H1 (cell line): ENCODE data around the gene ODAD3.

Experiments
- MAX ChIP-seq: IDR thresholded peaks from 2 replicates; pipeline ENCODE4 v1.6.1; 2012; ENCODE audit warnings: inconsistent platforms
- POLR2A ChIP-seq, 2 experiments: IDR thresholded peaks; 1 replicate in 1 of 2; 2 replicates in 1 of 2; pipeline ENCODE4 v1.6.1; 2011; ENCODE audit warnings: low read depth in 2 of 2, low read length in 2 of 2, mild to moderate bottlenecking in 2 of 2; ENCODE audit errors: control extremely low read depth in 1 of 2
- POLR2AphosphoS5 ChIP-seq: IDR thresholded peaks from 2 replicates; pipeline ENCODE4 v1.6.1; 2011; ENCODE audit warnings: low read depth, low read length
- RBBP5 ChIP-seq: IDR thresholded peaks from 2 replicates; pipeline ENCODE4 v1.7.1; 2012; ENCODE audit warnings: low read depth, mild to moderate bottlenecking, inconsistent platforms, low read length, moderate library complexity, borderline replicate concordance
- RFX5 ChIP-seq: IDR thresholded peaks from 2 replicates; pipeline ENCODE4 v1.6.1; 2011; ENCODE audit warnings: low read depth, low read length, improper control_type of control experiment, borderline replicate concordance
- RNF2 ChIP-seq: fragments of 200-900, 300-1000 bp; sonication (generic); IDR thresholded peaks from 2 replicates; pipeline ENCODE4 v1.7.1; 2016; ENCODE audit warnings: borderline replicate concordance, low read depth, mild to moderate bottlenecking, antibody characterized with exemption, low read length; ENCODE audit not compliant: poor library complexity, severe bottlenecking; ENCODE audit errors: missing control alignments
- SP2 ChIP-seq: IDR thresholded peaks from 2 replicates; pipeline ENCODE4 v1.6.1; 2012; ENCODE audit warnings: mild to moderate bottlenecking, low read length, inconsistent platforms
- YY1 ChIP-seq: IDR thresholded peaks from 2 replicates; pipeline ENCODE4 v1.6.1; 2011; ENCODE audit warnings: low read depth, mild to moderate bottlenecking, low read length
- TF ChIP-seq, protein P1 (sequence below), 3 experiments: IDR thresholded peaks; 1 replicate in 2 of 3; 2 replicates in 1 of 3; pipeline versions ENCODE4 v1.5.1 to v1.6.1; 2011; ENCODE audit warnings: low read length in 3 of 3, mild to moderate bottlenecking in 3 of 3, inconsistent platforms in 2 of 3, low read depth in 1 of 3, moderate library complexity in 1 of 3; ENCODE audit not compliant: insufficient read depth in 1 of 3; ENCODE audit errors: control extremely low read depth in 1 of 3

- TF ChIP-seq RBBP5 (no peak), RFX5 (no peak), POLR2AphosphoS5 (no peak), MAX (no peak), POLR2A (IDR thresholded peaks at IDR 0.05; ENCODE audit: control extremely low read depth in 1 of 2, low read depth in 2 of 2, low read length in 2 of 2) (no peak), YY1 (no peak), SP2 (no peak), RNF2 (no peak)
- TF ChIP-seq, protein P1, sequence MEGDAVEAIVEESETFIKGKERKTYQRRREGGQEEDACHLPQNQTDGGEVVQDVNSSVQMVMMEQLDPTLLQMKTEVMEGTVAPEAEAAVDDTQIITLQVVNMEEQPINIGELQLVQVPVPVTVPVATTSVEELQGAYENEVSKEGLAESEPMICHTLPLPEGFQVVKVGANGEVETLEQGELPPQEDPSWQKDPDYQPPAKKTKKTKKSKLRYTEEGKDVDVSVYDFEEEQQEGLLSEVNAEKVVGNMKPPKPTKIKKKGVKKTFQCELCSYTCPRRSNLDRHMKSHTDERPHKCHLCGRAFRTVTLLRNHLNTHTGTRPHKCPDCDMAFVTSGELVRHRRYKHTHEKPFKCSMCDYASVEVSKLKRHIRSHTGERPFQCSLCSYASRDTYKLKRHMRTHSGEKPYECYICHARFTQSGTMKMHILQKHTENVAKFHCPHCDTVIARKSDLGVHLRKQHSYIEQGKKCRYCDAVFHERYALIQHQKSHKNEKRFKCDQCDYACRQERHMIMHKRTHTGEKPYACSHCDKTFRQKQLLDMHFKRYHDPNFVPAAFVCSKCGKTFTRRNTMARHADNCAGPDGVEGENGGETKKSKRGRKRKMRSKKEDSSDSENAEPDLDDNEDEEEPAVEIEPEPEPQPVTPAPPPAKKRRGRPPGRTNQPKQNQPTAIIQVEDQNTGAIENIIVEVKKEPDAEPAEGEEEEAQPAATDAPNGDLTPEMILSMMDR (IDR thresholded peaks at IDR 0.05; ENCODE audit: control extremely low read depth in 1 of 3, insufficient read depth in 1 of 3, low read depth in 1 of 3, low read length in 3 of 3): no peak
These were observed 18.4 kb downstream of the ODAD3 start for GRCh38 chr19:11416346-11417052.
